Measurements from ENCODE around the gene ABHD13.

ABHD13 gene

GRCh38 chr13:108182652-108183051, 35.5 kb upstream of the ABHD13 start:
- no peak overlapping the region for H3K23ac ChIP-seq (ENCODE audit: low read depth, low read length, poor library complexity)
- no peak overlapping the region for H3K9ac ChIP-seq (ENCODE audit: low read depth, low read length, poor library complexity)
- H3K36me3 ChIP-seq (replicated peaks in 1 of 2; ENCODE audit: control insufficient read depth in 2 of 2, insufficient read depth in 2 of 2, low read length in 2 of 2) = no peaks in the 10 kb centered on the region
- no peak overlapping the region for H2AFZ ChIP-seq (ENCODE audit: low read length)
- no peak overlapping the region for H2BK120ac ChIP-seq (ENCODE audit: low read depth, low read length)
- no peak overlapping the region for H2AK5ac ChIP-seq (ENCODE audit: low read depth, low read length)
- no peak overlapping the region for H2BK12ac ChIP-seq (ENCODE audit: low read length)
- H2BK5ac ChIP-seq (ENCODE audit: low read length) = no peak overlapping the region
- no peak overlapping the region for H4K8ac ChIP-seq (ENCODE audit: low read depth, low read length)
- no peak for DNase-seq (ENCODE audit: low spot score)
- no peak overlapping the region for H3K4me2 ChIP-seq (ENCODE audit: insufficient read depth, low read length, poor library complexity, severe bottlenecking)
- no peaks in the 10 kb centered on the region for H3K79me1 ChIP-seq (ENCODE audit: low read depth, low read length)
- no peak overlapping the region for H3K18ac ChIP-seq (ENCODE audit: low read length)
- H3K4me1 ChIP-seq (ENCODE audit: control insufficient read depth in 2 of 2, insufficient read depth in 1 of 2, low read depth in 1 of 2, low read length in 2 of 2) = no peaks in the 10 kb centered on the region
- WGBS, 2 donors (ENCODE audit: extremely low coverage in 2 of 2, insufficient read length in 2 of 2, insufficient replicate concordance in 1 of 2) = no CpG with 5 or more reads among the region's 3 CpGs
- peaks cover 0 to 2% of the 10 kb centered on the region in 2 donors for H3K9me3 ChIP-seq (replicated peaks in 1 of 2; ENCODE audit: control insufficient read depth in 2 of 2, insufficient read depth in 1 of 2, low read depth in 1 of 2, low read length in 2 of 2)
- no peak overlapping the region for H4K91ac ChIP-seq (ENCODE audit: low read depth, low read length, poor library complexity)
- no peak overlapping the region for H2BK15ac ChIP-seq (ENCODE audit: low read length)
- no peak overlapping the region for H3K4me3 ChIP-seq (ENCODE audit: low read length in 2 of 2)
- H3K27ac ChIP-seq (replicated peaks; ENCODE audit: low read length) = no peak overlapping the region
- no peaks in the 10 kb centered on the region for H3K27me3 ChIP-seq (ENCODE audit: control insufficient read depth in 3 of 3, insufficient read depth in 3 of 3, low read depth in 1 of 3, low read length in 3 of 3)
- no peak overlapping the region for H3K4ac ChIP-seq (ENCODE audit: low read length)
- H3K14ac ChIP-seq (ENCODE audit: low read length) = no peak overlapping the region

- Histone ChIP-seq H3K27ac (replicated peaks; ENCODE audit: low read length) (no peak overlapping the region), H3K4me1 (ENCODE audit: control insufficient read depth in 2 of 2, insufficient read depth in 1 of 2, low read depth in 1 of 2, low read length in 2 of 2) (no peaks in the 10 kb centered on the region), H2AFZ (ENCODE audit: low read length) (no peak overlapping the region), H3K14ac (ENCODE audit: low read length) (no peak overlapping the region), H3K23ac (ENCODE audit: low read depth, low read length, poor library complexity) (no peak overlapping the region), H3K9me3 (replicated peaks in 1 of 2; ENCODE audit: control insufficient read depth in 2 of 2, insufficient read depth in 1 of 2, low read depth in 1 of 2, low read length in 2 of 2) (no peaks in the 10 kb centered on the region), H2BK120ac (ENCODE audit: low read depth, low read length) (no peak overlapping the region), H4K91ac (ENCODE audit: low read depth, low read length, poor library complexity) (no peak overlapping the region), H3K4me3 (ENCODE audit: low read length in 2 of 2) (no peak overlapping the region), H2AK5ac (ENCODE audit: low read depth, low read length) (no peak overlapping the region), H3K4me2 (ENCODE audit: insufficient read depth, low read length, poor library complexity, severe bottlenecking) (no peak overlapping the region), H3K4ac (ENCODE audit: low read length) (no peak overlapping the region), H3K18ac (ENCODE audit: low read length) (no peak overlapping the region), H3K27me3 (ENCODE audit: control insufficient read depth in 3 of 3, insufficient read depth in 3 of 3, low read depth in 1 of 3, low read length in 3 of 3) (no peaks in the 10 kb centered on the region), H3K79me1 (ENCODE audit: low read depth, low read length) (no peaks in the 10 kb centered on the region), H2BK15ac (ENCODE audit: low read length) (no peak overlapping the region), H4K8ac (ENCODE audit: low read depth, low read length) (no peak overlapping the region), H2BK12ac (ENCODE audit: low read length) (no peak overlapping the region), H3K36me3 (replicated peaks in 1 of 2; ENCODE audit: control insufficient read depth in 2 of 2, insufficient read depth in 2 of 2, low read length in 2 of 2) (no peaks in the 10 kb centered on the region), H3K9ac (ENCODE audit: low read depth, low read length, poor library complexity) (no peak overlapping the region), H2BK5ac (ENCODE audit: low read length) (no peak overlapping the region)
- DNase-seq (ENCODE audit: low spot score) = no peak
- WGBS, 2 donors (ENCODE audit: extremely low coverage in 2 of 2, insufficient read length in 2 of 2, insufficient replicate concordance in 1 of 2) = no CpG with 5 or more reads among the region's 3 CpGs
These were observed 33.0 kb upstream of the ABHD13 start for GRCh38 chr13:108185223-108185622.

GRCh38 chr13:108188260-108188659, 29.9 kb upstream of the ABHD13 start:
- no peaks in the 10 kb centered on the region for H3K36me3 ChIP-seq (replicated peaks in 1 of 2; ENCODE audit: control insufficient read depth in 2 of 2, insufficient read depth in 2 of 2, low read length in 2 of 2)
- H3K18ac ChIP-seq (ENCODE audit: low read length) = no peak overlapping the region
- WGBS, 2 donors (ENCODE audit: extremely low coverage in 2 of 2, insufficient read length in 2 of 2, insufficient replicate concordance in 1 of 2) = no CpG with 5 or more reads among the region's 2 CpGs

GRCh38 chr13:108190897-108191296, 27.3 kb upstream of the ABHD13 start:
- H4K91ac ChIP-seq (ENCODE audit: low read depth, low read length, poor library complexity) = no peak overlapping the region
- H3K4me1 ChIP-seq (ENCODE audit: control insufficient read depth in 2 of 2, insufficient read depth in 1 of 2, low read depth in 1 of 2, low read length in 2 of 2) = no peaks in the 10 kb centered on the region
- H3K23ac ChIP-seq (ENCODE audit: low read depth, low read length, poor library complexity) = no peak overlapping the region
- no peak overlapping the region for H2AFZ ChIP-seq (ENCODE audit: low read length)
- no peak overlapping the region for H3K18ac ChIP-seq (ENCODE audit: low read length)
- no peak overlapping the region for H3K4ac ChIP-seq (ENCODE audit: low read length)
- no peaks in the 10 kb centered on the region for H3K27me3 ChIP-seq (ENCODE audit: control insufficient read depth in 3 of 3, insufficient read depth in 3 of 3, low read depth in 1 of 3, low read length in 3 of 3)
- no peaks in the 10 kb centered on the region for H3K36me3 ChIP-seq (replicated peaks in 1 of 2; ENCODE audit: control insufficient read depth in 2 of 2, insufficient read depth in 2 of 2, low read length in 2 of 2)
- no peak overlapping the region for H3K27ac ChIP-seq (replicated peaks; ENCODE audit: low read length)
- no peaks in the 10 kb centered on the region for H3K79me1 ChIP-seq (ENCODE audit: low read depth, low read length)
- H3K9me3 ChIP-seq (replicated peaks in 1 of 2; ENCODE audit: control insufficient read depth in 2 of 2, insufficient read depth in 1 of 2, low read depth in 1 of 2, low read length in 2 of 2) = no peaks in the 10 kb centered on the region
- H2AK5ac ChIP-seq (ENCODE audit: low read depth, low read length) = no peak overlapping the region
- no peak overlapping the region for H2BK5ac ChIP-seq (ENCODE audit: low read length)
- no peak overlapping the region for H2BK120ac ChIP-seq (ENCODE audit: low read depth, low read length)
- no peak overlapping the region for H4K8ac ChIP-seq (ENCODE audit: low read depth, low read length)
- no peak overlapping the region for H3K4me2 ChIP-seq (ENCODE audit: insufficient read depth, low read length, poor library complexity, severe bottlenecking)
- no peak for DNase-seq (ENCODE audit: low spot score)
- no CpG with 5 or more reads among the region's 3 CpGs for WGBS, 2 donors (ENCODE audit: extremely low coverage in 2 of 2, insufficient read length in 2 of 2, insufficient replicate concordance in 1 of 2)
- H3K9ac ChIP-seq (ENCODE audit: low read depth, low read length, poor library complexity) = no peak overlapping the region
- H3K4me3 ChIP-seq (ENCODE audit: low read length in 2 of 2) = no peak overlapping the region
- no peak overlapping the region for H3K14ac ChIP-seq (ENCODE audit: low read length)
- no peak overlapping the region for H2BK15ac ChIP-seq (ENCODE audit: low read length)
- H2BK12ac ChIP-seq (ENCODE audit: low read length) = no peak overlapping the region

More at GRCh38 chr13:108188260-108188659, 29.9 kb upstream of the ABHD13 start:
- Histone ChIP-seq H3K27me3 (ENCODE audit: control insufficient read depth in 3 of 3, insufficient read depth in 3 of 3, low read depth in 1 of 3, low read length in 3 of 3) (no peaks in the 10 kb centered on the region), H3K23ac (ENCODE audit: low read depth, low read length, poor library complexity) (no peak overlapping the region), H3K4me2 (ENCODE audit: insufficient read depth, low read length, poor library complexity, severe bottlenecking) (no peak overlapping the region), H3K9me3 (replicated peaks in 1 of 2; ENCODE audit: control insufficient read depth in 2 of 2, insufficient read depth in 1 of 2, low read depth in 1 of 2, low read length in 2 of 2) (no peaks in the 10 kb centered on the region), H2BK12ac (ENCODE audit: low read length) (no peak overlapping the region), H2AK5ac (ENCODE audit: low read depth, low read length) (no peak overlapping the region), H4K91ac (ENCODE audit: low read depth, low read length, poor library complexity) (no peak overlapping the region), H3K4ac (ENCODE audit: low read length) (no peak overlapping the region), H4K8ac (ENCODE audit: low read depth, low read length) (no peak overlapping the region), H2BK120ac (ENCODE audit: low read depth, low read length) (no peak overlapping the region), H3K14ac (ENCODE audit: low read length) (no peak overlapping the region), H3K79me1 (ENCODE audit: low read depth, low read length) (no peaks in the 10 kb centered on the region), H2BK5ac (ENCODE audit: low read length) (no peak overlapping the region), H3K9ac (ENCODE audit: low read depth, low read length, poor library complexity) (no peak overlapping the region), H3K4me1 (ENCODE audit: control insufficient read depth in 2 of 2, insufficient read depth in 1 of 2, low read depth in 1 of 2, low read length in 2 of 2) (no peaks in the 10 kb centered on the region), H2AFZ (ENCODE audit: low read length) (no peak overlapping the region), H3K27ac (replicated peaks; ENCODE audit: low read length) (no peak overlapping the region), H3K4me3 (ENCODE audit: low read length in 2 of 2) (no peak overlapping the region), H2BK15ac (ENCODE audit: low read length) (no peak overlapping the region)
- DNase-seq (ENCODE audit: low spot score) = no peak

Data from neuronal stem cell (in vitro differentiated cells).